ENCODE measurements around the gene TRMT11. TPM values are rescaled to one million over a fixed set of nuclear protein-coding genes. Genes with fewer than 3 reads are reported as not detected.

The TRMT11 gene
- total and polyA plus RNA-seq, 2 of the 8 experiments (the other 6 are each of a cell fraction or from before 2014, with no cell fraction given) = 19.7 to 32.4 TPM

GRCh38 chr6:126055449-126055848 is 69.1 kb downstream of the TRMT11 start (continued):
- no peak for TF ChIP-seq RAD21 (IDR thresholded peaks at IDR 0.05 in 1 of 2, conservative IDR thresholded peaks at IDR 0.05 in 1 of 2; ENCODE audit: low read depth in 2 of 2, low read length in 2 of 2)
